Erythroblast (primary cell): Measurements from ENCODE around the gene ZNF423.

Experiments used
- DNase-seq, 2 experiments: peaks; one replicate each; lab custom pipeline; 2025; lab: John Stamatoyannopoulos, UW
- GATA1 ChIP-seq: IDR thresholded peaks from 2 replicates; pipeline ENCODE4 v1.6.1; 2011; ENCODE audit warnings: low read depth, mild to moderate bottlenecking, control low read depth, low read length, moderate library complexity
- POLR2A ChIP-seq: IDR thresholded peaks from 2 replicates; pipeline ENCODE4 v1.6.1; 2011; ENCODE audit warnings: mild to moderate bottlenecking, low read length

The ZNF423 gene

DNA sequence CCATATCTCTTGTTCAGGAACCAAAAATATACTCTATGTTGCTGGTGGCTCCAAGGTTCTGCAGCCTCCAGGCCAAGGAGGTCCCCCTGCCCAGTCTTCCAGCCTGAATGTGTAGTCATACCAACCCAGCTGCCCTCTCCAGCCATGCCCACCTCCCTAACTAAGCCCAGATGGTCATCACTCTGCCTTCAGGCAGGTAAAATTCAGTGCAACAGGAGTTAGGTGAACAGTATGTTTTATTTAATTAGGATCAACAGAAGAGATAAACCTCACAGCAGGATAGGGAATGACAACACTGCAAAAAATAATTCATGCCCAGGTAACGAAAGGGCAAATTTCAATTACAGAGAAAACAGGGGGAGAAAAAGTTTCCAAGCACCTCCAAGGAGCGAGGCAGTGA lies 9.1 kb downstream of the ZNF423 start:
- TF ChIP-seq GATA1, result no peak
- no peak for TF ChIP-seq POLR2A
- no peak for DNase-seq

DNA sequence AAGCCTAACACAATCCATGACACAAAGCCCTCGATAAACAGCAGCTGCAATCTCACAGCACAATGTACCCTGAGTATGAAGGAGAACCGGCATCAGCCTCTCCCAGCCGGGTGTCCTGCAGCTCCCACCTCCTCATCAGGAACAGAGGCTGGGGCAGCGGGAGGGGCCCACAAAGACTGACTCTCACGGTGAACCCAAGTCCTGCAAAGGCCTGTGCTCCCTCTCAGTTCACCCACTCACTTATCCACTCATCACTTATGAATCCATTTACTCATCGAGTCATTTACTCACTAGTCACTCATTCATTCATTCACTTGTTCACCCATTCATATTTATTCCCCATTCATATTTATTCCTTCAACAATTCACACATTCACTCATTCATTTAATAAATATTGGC lies 11.6 kb downstream of the ZNF423 start:
- no peak for DNase-seq
- TF ChIP-seq GATA1 (no peak), POLR2A (no peak)

DNA sequence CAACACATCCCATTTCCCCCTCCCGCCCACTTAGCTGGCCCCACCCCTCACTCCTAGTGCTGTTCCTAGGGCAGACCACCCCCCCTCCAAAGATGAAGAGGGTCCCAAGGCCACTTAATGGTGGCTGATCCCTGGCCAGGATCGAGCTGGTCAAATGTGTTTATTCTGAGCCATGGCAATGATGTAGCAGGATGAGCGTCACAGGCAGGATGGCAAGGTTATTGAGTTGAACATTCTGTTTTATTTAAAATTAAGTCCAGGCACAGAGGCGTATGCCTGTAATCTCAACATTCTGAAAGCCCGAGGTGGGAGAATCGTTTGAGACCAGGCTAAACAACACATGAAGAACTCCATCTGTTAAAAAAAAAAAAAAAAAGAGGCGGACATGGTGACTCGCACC lies 12.2 kb downstream of the ZNF423 start:
- TF ChIP-seq POLR2A (no peak), GATA1 (no peak)
- DNase-seq, result no peak

GRCh38 chr16:49842972-49843371 lies 12.9 kb downstream of the ZNF423 start:
- TF ChIP-seq POLR2A (no peak), GATA1 (no peak)
- DNase-seq, result no peak

GRCh38 chr16:49839017-49839825 lies 16.7 kb downstream of the ZNF423 start:
- no peak for DNase-seq
- TF ChIP-seq GATA1 (no peak), POLR2A (no peak)

DNA sequence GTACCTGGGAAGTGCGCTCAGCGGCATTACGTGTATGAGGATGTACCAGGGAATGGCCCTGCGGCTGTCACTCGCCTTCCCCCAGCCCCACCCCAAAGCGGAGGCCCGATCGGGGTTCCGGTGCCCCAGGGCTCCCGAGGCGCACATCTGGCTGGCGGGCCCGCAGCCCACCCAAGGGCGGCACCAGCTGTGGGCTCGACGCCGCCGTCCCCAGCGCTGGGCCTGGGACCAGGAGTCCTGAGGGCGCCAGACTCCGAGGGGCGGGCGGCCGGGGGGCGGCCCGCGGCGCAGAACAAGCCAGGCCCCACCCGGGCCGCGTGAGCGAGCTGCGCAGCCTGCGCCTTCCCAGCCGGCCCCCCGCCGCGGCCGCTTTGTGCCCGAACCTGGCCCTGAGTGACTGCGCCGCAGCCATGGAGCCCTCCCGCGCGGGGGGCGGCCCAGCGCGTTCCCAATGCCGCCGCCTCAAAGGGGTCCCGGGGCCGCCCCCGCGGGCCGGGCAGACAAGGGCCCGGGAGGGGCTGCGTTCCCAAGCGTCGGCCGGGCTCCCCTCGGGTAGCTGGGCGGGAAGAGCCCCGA lies 17.4 kb downstream of the ZNF423 start:
- no peak for DNase-seq
- TF ChIP-seq POLR2A (no peak), GATA1 (no peak)

GRCh38 chr16:49837688-49838410 lies 18.1 kb downstream of the ZNF423 start:
- DNase-seq, result no peak
- TF ChIP-seq GATA1 (no peak), POLR2A (no peak)

DNA sequence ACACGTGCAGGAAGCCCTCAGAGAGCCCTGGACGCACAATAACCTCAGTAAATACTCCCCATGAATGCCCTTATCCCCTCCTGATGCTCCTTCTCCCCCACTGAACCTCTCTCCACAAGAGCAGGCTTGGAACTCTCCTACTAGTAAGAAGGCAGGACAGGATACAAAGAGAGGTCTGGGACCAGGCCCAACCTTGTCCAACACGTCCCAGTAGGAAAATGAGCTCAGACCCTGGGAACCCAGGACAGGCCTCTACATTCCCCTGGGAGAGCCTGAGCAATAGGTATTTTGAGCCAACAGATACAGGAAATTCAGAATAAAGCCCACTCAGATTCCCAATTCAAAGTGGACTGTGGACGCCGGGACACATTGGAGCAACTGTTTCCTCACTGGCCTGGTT lies 19.2 kb downstream of the ZNF423 start:
- DNase-seq, result no peak
- no peak for TF ChIP-seq GATA1
- no peak for TF ChIP-seq POLR2A

DNA sequence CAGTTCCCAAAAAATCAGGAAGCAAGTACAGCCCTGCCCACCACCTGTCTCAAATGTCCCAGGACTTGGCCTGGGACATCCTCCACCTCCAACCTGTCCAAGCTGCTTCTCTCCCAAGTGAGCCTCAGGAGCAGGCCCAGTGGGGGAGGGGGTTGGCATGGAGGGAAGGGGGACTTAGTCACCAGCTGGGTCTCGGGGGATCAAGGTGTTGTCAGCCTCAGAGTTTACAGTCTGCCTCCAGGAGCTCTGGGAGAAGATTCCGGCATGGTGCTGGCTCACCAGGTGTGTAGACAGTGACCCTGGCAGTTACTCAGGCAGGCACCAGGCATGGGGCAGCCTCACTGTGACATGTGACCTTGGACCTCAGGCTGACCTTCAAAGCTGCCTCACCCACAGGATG lies 19.7 kb downstream of the ZNF423 start:
- TF ChIP-seq POLR2A (no peak), GATA1 (no peak)
- DNase-seq, result no peak

DNA sequence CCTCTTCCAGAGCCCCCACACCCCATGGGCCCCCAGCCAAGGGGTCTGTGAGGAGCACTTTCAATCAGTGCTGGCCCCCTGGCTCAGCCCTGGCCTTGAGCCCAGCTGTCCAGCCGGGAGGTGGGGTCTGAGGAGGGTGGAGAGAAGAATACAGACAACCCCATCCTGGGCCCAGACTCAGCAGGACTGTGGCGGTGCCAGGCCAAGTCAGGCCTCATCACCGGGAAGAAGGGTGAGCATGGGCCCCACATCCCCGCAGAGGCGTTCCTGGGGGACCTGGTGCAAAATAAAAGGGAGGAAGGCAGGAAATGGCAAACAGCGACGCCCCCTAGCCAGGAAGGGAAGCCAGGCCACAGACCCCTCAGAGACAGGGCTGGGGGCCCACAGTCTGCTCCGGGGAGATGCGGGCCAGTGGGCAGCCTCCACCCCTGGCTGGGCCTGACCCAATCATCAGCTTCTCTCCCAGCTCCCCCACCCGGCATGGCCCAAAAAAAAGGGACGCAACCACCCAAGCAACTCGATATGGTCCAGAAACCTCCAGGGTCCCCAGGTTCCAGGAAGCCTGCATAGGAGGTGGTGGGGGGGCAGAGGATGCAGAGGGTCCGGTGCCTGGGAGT lies 20.6 kb downstream of the ZNF423 start:
- TF ChIP-seq GATA1 (no peak), POLR2A (no peak)
- no peak for DNase-seq

GRCh38 chr16:49834531-49835151 lies 21.3 kb downstream of the ZNF423 start:
- no peak for DNase-seq
- TF ChIP-seq GATA1, result no peak
- no peak for TF ChIP-seq POLR2A

GRCh38 chr16:49833796-49834530 lies 21.9 kb downstream of the ZNF423 start:
- DNase-seq, result no peak
- TF ChIP-seq POLR2A (no peak), GATA1 (no peak)

DNA sequence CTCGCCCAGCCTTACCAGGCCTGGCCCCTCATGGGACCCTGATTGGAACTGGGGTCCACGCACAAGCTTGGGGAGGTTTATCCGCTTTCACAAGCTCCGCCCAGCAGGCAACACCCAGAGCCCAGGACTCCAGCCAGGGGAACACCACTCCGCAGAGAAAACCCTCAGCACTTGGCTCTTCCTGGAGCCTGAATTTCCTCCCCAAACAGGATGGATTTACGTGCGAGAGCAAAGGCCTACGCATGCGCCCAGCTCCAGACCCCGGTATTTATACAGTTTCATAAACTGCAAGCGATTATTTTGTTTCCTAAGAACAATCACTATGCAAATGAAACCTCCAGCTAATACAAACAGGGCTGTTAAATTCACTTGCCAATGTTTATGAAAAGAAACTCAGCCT lies 22.8 kb downstream of the ZNF423 start:
- no peak for DNase-seq
- TF ChIP-seq GATA1 (no peak), POLR2A (no peak)
